ENCODE data around the gene LBX1. TPM values are rescaled to one million over a fixed set of nuclear protein-coding genes. Genes with fewer than 3 reads are reported as not detected.

LBX1 gene
- total RNA-seq, 2 experiments from 2014 or later, result not detected

DNA sequence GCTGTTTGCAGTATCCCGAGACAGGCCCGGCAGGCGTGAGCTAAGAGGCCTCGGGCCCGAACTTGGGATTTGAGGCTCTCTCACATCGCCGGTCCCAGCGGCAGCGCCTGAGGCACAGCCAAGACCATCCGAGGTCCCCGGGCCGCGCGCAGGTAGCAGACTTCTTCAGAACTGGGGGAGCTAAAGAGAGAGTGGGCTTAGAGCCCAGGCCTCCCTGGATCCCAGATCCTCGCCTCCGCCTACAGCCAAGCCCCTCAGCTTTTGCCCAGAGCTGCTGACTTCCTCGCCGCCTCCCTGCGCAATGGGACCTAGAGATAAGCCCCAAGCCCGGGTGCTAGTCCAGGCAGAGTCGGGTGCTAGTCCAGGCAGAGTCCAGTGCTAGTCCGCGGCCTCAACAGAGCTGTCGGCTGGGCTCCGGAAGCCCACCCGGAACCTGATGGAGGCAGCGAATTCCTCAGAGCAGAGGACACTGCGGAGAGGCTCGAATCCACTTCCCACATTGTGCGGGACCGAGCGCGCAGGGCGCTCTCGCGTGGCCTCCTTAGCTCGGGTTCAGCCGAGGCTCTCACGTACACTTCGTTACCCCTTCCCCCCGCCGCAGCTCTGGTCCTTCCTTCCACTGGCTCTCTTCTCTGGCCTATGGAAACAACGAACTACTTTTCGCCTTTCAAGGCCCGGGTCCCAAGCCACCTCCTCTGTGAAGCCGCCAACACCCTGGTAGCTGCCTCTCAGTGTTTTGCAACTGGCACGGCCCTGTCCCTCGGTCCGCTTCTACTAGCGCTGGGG lies 5.8 kb downstream of the LBX1 start:
- ChIA-PET POLR2A (no interaction called here), CTCF (ENCODE audit: unreplicated experiment) (no interaction called here)
- H3K4me1 ChIP-seq (ENCODE audit: insufficient read depth, low read length, poor library complexity, severe bottlenecking), result no peaks in the 10 kb centered on the region
- no peak for DNase-seq (ENCODE audit: low spot score)
- TF ChIP-seq, protein P1, sequence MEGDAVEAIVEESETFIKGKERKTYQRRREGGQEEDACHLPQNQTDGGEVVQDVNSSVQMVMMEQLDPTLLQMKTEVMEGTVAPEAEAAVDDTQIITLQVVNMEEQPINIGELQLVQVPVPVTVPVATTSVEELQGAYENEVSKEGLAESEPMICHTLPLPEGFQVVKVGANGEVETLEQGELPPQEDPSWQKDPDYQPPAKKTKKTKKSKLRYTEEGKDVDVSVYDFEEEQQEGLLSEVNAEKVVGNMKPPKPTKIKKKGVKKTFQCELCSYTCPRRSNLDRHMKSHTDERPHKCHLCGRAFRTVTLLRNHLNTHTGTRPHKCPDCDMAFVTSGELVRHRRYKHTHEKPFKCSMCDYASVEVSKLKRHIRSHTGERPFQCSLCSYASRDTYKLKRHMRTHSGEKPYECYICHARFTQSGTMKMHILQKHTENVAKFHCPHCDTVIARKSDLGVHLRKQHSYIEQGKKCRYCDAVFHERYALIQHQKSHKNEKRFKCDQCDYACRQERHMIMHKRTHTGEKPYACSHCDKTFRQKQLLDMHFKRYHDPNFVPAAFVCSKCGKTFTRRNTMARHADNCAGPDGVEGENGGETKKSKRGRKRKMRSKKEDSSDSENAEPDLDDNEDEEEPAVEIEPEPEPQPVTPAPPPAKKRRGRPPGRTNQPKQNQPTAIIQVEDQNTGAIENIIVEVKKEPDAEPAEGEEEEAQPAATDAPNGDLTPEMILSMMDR (conservative IDR thresholded peaks at IDR 0.05; ENCODE audit: low read length), result no peak
- TF ChIP-seq EZH2phosphoT487 (IDR thresholded peaks at IDR 0.05; ENCODE audit: borderline replicate concordance, low read depth, low read length), result no peak
- H3K27ac ChIP-seq (ENCODE audit: low read depth, low read length, poor library complexity, severe bottlenecking), result no peak overlapping the region
- H3K4me3 ChIP-seq (ENCODE audit: low read depth, low read length, poor library complexity, severe bottlenecking), result no peak overlapping the region
- no peak overlapping the region for H2AFZ ChIP-seq (ENCODE audit: low read length)
- no peaks in the 10 kb centered on the region for H3K79me2 ChIP-seq (ENCODE audit: insufficient read depth, low read depth, low read length)
- H3K36me3 ChIP-seq (ENCODE audit: insufficient read depth, low read length), result no peaks in the 10 kb centered on the region
- H3K9me3 ChIP-seq (ENCODE audit: low read length), result no peaks in the 10 kb centered on the region
- H3K9me2 ChIP-seq (ENCODE audit: insufficient read depth, low read length), result no peaks in the 10 kb centered on the region
- H3K4me2 ChIP-seq (ENCODE audit: low read length), result no peak overlapping the region
- no peaks in the 10 kb centered on the region for H4K20me1 ChIP-seq (ENCODE audit: insufficient read depth, low read length)
- intact Hi-C loops (cut with micrococcal nuclease; ENCODE audit: unreplicated experiment), result no loop called here
- BruUV-seq (replicated peaks), result no TSS peak

DNA sequence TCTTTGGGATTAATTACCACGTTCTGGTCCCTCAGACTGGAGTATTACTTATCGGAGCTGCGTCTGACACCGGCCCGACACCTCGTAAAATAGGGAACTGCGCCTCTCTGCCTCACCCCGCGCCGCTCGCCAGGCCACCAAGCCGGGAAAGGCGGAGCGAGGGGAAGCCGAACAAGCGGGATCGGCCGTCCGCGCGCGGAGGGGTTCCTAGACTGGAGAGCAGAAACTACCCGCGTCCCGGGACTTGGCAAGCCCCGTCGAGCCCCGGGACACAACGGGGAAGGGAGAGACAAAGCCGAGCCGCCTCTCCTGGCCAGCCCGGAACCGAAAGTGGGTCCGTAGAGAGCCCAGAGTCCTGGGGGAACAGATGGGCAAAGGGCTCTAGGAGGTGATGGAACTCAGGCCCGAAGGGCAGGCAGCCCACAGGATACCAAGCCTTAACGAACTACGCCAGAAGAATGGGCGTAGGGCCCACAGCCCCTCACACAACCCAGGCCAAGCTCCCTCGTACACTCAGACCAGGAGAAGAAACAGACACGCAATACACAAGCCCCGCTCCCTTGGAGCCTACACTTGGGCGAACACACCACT lies 6.5 kb downstream of the LBX1 start:
- no peak for DNase-seq (ENCODE audit: low spot score)
- BruUV-seq (replicated peaks), result no TSS peak

More for the DNA sequence above, 6.5 kb downstream of the LBX1 start:
- intact Hi-C loops (cut with micrococcal nuclease; ENCODE audit: unreplicated experiment), result no loop called here
- H3K4me2 ChIP-seq (ENCODE audit: low read length), result no peak overlapping the region
- TF ChIP-seq, protein P1 (conservative IDR thresholded peaks at IDR 0.05; ENCODE audit: low read length), result no peak
- TF ChIP-seq EZH2phosphoT487 (IDR thresholded peaks at IDR 0.05; ENCODE audit: borderline replicate concordance, low read depth, low read length), result no peak
- H3K9me2 ChIP-seq (ENCODE audit: insufficient read depth, low read length), result no peaks in the 10 kb centered on the region
- ChIA-PET CTCF (ENCODE audit: unreplicated experiment) (no interaction called here), POLR2A (no interaction called here)
- no peaks in the 10 kb centered on the region for H3K4me1 ChIP-seq (ENCODE audit: insufficient read depth, low read length, poor library complexity, severe bottlenecking)
- H3K36me3 ChIP-seq (ENCODE audit: insufficient read depth, low read length), result no peaks in the 10 kb centered on the region
- H3K27ac ChIP-seq (ENCODE audit: low read depth, low read length, poor library complexity, severe bottlenecking), result no peak overlapping the region
- H3K4me3 ChIP-seq (ENCODE audit: low read depth, low read length, poor library complexity, severe bottlenecking), result no peak overlapping the region
- no peaks in the 10 kb centered on the region for H3K79me2 ChIP-seq (ENCODE audit: insufficient read depth, low read depth, low read length)
- H3K9me3 ChIP-seq (ENCODE audit: low read length), result no peaks in the 10 kb centered on the region
- no peak overlapping the region for H2AFZ ChIP-seq (ENCODE audit: low read length)
- no peaks in the 10 kb centered on the region for H4K20me1 ChIP-seq (ENCODE audit: insufficient read depth, low read length)

Data from OCI-LY7 (cell line).